ENCODE data around the gene TUBA4A.

DNA sequence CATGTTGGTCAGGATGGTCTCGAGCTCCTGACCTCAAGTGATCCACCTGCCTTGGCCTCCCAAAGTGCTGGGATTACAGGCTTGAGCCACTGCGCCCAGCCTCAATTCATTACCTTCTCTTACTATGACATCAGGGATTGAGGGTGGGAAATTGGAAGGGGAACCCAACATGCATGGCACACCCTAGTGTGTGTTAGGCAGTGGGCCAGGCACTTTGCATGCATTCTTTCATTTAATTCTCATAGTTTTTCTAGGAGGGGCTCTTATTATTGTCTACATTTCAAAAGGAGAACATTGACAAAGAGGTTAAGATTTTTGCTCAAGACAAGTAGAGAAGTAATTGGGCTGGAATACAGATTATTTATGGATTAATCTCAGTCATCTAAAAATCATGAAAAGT, 14.6 kb upstream of the TUBA4A start:
- no peak for TF ChIP-seq CTCF (IDR thresholded peaks at IDR 0.05; ENCODE audit: low read depth, low read length)
- no peak for TF ChIP-seq POLR2A (IDR thresholded peaks at IDR 0.05; ENCODE audit: extremely low read depth, insufficient read length)

Data from NB4 (cell line).